GM19455 (cell line): ENCODE measurements around the gene ECI2.

Experiments
- ATAC-seq: cut with Tn5 transposase; IDR thresholded peaks from one replicate; pipeline ENCODE4 v1.9.1; 2021; ENCODE audit not compliant: unreplicated experiment

Gene ECI2

DNA sequence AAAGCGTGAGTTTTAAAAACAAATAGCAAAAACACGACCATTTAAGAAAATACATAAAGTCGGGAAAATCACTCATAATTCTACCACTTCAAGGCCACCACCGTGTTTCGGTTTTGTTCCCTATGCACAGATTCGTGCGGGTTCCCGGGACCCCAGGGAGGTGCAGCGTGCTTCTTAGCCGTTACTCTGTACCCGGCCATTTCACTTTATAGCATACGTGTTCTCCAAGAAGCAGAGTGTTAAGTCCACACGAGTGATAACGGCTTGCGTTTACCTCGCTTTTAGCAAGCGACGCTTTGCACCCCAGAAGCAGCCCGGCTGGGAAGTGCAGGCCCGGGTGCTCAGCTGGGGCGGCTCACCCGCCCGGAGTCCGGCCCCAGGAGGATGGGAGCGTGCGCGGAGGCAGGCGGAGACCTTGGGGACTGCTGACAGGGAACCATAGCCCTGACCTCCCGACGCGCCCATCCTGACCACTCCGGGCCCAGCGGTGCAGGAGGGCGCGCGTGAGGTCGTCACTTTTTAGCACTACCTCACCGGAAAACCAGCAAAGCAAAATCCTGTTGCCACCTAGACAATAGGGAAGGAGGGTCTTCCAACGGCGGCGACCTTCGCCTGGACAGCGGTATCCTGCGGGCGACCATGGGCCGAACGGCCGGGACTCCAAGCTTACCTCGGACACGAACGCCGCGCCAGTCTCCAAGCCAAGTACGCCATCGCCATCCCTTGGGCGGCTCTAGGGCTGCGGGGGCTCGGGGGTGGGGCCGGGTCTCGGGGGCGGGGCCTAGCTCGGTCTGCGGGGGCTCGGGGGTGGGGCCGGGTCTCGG is at the start of gene ECI2:
ECI2 (minus strand) TSS at position 735 of the 824 bp plus-strand sequence; CDS start at position 720, 15 bp downstream.
- peak; percentile 55 for ATAC-seq

DNA sequence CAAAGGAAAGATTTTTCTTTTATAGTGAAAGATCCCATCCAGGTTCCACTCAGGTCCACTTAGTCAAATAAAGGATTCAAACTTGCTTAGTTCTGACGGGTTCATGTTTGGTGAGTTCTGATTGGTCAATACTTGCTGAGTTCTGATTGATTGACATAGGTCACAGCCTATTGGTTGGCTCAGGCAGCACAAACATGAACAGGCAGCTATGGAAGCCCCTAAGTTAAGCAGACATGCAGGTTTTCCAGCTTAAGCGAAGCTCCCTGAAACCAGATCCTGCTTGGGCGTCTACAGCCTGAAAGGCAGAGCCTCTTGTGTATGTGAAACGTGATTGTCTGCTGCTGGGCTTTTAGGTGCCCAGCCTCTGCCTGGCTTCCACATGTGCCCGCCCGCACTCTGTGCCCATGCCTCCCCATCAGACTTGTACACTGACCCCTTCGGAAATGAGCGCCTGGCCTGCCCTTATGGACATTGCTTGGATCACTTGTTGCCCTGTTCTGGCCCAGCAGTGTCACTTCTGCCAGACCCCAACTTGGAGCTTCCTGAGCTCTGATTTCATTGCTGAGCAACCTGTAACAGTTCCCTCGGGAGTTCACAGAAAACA is 45.4 kb upstream of the ECI2 start:
- no peak for ATAC-seq

- ATAC-seq, result no peak
Measured at GRCh38 chr6:4179960-4180651, 44.7 kb upstream of the ECI2 start.

DNA sequence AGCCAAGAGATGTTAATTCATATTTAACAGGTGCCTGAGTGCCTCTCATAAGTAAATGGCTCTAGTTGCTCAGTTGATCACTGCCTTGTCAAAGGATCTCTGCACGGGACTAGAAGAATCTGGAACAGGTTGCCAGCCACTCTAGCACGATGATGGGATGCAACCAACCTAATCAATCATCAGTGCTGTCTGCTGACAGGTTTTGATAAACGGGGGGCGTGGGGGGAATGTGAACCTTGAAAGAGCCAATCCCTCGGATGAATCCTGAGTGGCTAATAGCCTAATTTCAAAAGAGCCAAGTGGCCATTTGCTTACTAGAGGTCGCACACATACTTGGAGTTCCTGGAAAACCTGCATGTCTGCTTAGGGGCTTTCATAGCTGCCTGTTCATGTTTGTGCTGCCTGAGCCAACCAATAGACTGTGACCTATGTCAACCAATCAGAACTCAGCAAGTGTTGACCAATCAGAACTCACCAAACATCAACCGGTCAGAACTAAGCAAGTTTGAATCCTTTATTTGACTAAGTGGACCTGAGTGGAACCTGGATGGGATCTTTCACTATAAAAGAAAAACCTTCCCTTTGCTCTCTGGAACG is 43.5 kb upstream of the ECI2 start:
- ATAC-seq, result no peak

DNA sequence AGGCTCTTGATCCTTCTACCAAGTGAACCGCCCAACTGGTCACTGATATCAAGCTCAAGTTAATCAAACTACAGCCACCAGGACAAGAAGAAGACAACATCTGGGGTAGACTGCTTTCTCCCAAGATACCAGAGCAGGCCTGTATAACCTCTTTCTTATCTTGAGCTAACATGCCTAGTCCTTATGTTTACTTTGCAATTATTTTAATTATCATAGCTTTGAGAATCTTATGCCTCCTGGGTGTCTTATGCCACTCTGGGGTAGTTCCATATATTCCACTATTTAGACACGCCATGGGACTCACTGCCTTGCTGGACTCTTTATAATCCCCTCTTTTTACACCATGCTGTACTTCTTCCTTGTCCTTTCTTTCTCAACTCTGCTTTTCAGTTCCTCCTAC is 41.5 kb upstream of the ECI2 start:
- no peak for ATAC-seq

DNA sequence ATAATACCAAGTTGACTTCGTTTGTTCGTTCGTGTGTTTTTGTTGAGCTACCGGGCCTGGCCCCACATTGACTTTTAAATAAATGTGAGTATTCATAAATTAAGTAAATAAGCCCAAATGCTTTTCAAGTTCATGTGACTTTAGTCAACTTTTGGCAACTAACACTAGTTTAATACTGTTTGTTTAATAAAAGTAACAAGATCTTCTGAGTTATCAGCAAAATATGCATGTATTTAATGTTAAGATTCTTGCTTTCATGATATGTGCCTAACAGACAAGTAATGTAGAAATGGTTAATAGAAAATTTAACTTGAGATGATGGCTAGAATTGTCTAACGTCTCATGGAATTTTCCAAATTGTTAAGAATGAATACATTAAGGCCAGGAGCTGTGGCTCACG is 38.7 kb upstream of the ECI2 start:
- no peak for ATAC-seq

DNA sequence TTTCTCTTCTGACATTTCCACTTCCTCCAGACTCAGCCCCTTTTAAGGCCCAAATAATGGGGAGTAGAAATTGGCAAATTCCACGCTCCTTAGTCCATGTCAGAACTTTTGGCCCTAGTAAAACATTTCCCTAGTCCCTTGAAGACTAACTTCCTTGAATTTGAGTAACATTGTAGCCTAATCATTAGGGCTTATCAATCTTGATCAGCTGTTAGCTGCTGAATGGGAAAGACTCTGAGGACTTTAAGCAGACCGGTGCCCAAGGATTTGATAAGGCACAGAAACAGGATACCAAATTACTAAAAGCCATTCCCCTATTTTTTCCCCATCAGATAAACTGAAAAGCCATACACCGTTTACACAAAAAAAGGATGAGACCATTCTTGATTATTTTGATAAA is 37.0 kb upstream of the ECI2 start:
- no peak for ATAC-seq

DNA sequence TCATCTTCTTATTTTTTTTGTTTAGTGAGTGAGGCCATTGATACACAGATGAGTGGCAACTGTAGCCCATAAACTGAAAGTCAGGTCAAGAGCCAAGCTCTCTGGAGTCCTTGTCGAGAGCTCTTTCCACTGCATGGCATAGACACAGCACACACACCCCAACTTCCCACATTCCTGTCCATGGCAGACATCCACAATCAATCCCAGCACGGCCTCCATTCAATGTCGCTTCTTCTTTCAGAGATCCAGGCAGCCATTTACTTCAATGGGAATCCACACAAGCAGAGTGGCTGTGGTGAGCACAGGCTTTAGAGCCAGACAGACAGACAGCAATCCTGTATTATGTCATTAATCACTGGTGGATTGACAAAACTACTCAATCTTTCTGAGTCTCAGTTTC is 34.9 kb upstream of the ECI2 start:
- ATAC-seq, result no peak

GRCh38 chr6:4169028-4169789 is 33.8 kb upstream of the ECI2 start:
- no peak for ATAC-seq

GRCh38 chr6:4167833-4168232 is 32.5 kb upstream of the ECI2 start:
- no peak for ATAC-seq

- ATAC-seq, result no peak
Measured at GRCh38 chr6:4167123-4167522, 31.7 kb upstream of the ECI2 start.

- ATAC-seq, result no peak
Measured at GRCh38 chr6:4164456-4164855, 29.1 kb upstream of the ECI2 start.

DNA sequence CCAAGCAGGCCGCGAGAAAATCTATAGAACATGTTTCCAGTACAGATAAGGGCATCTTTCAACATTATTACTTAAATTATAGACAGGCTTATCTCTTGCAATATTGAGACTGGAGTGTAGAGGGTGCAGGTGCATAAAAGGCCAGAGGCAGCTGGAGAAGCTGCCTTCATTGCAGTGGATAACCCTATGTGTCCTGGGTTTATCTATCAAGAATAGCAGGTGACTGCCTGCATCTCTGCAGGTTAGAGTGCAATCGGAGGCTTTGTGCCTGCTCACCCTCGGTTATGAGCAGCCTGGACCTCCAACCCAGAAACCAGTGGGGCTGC is 28.7 kb upstream of the ECI2 start:
- ATAC-seq, result no peak

DNA sequence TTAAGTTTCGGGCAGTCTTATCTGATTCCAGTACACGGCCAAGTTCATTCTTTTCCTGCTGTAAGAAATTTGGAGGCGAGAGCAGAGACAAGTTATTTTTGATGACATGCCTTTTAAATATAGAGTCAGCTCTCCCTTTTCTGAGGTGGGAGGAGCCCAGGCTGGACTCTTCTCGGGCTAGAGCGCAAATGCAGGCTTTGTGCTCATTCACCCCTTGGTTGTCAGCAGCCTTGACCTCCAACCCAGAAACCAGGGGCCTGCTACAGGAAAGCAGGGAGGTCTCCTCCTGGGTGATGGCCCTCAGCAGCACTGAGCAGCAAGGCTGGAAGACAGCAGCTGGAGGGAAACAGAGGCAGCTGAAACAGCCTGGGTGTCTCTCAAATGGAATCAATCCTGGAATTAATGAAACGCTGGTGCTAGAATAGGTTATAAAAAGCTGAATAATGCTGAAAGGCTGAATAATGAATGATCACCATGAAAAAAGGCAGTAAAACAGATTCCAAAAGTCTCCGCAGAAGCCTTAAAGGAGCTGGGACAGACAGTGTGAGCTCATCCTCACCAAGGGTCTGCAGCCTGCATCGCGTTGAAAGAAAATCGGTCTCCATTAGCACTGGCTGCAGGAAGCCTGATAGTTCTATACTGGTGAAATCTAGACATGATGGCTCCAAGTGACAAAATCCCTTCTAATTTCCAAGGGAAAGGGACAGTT is 28.2 kb upstream of the ECI2 start:
- no peak for ATAC-seq

DNA sequence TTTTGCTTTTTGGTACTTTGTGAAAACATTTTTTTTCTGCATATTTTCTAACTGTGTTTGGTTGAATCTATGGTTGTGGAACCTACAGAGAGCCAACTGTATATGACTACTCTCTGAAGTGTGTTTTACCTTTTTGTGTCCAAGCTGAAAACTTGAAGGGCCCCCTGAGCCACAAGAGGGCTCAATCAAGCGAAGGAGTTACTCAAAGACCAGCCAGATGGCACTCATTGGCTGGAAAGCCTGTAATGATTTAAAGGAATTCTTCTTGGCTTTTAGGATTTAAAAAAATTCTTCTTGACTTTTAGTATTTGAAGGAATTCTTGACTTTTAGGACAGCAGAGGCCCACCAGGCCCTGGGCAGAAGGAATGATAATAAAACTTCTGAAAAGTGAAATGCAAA is 27.0 kb upstream of the ECI2 start:
- no peak for ATAC-seq

DNA sequence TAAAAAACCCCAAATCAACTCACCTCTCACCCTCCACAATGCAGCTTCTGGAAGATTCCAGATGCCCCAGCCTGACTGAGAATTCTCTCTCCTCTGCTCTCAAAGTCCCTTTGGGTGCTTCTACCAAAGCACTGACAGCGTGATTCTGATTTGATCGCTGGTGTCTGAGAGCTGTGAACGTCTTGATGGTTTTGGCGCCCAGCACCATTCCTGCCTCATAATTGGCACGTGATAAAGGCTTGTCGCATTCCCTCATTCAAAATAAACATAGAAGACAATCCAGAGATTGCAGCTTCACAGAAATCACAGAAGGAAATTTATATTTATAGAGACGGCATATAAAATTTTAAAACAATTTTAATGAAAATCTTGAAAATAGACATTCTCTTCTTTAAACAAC is 24.1 kb upstream of the ECI2 start:
- ATAC-seq, result no peak

DNA sequence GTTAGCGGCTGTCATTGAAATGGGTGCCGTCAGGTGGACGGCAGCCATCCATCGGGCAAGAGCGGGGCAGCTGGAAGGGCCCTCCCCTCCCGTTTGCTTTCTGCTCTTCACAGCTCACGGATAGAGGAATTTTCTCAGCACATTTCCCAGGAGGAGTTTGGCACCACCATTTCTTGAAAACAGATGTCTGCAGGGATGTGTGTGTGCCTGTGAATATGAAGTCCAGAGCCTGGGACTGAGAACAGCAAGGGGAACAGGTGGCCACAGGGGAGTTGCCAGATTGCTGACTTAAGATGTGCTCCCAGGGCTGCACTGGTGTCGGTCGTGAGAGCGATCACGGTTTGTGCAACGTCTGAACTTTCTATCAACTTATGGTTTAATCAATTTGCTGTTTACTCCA is 22.1 kb upstream of the ECI2 start:
- no peak for ATAC-seq

GRCh38 chr6:4155848-4156466 is 20.6 kb upstream of the ECI2 start:
- ATAC-seq, result peak; percentile 77

- ATAC-seq, result no peak
Measured at GRCh38 chr6:4153514-4153985, 18.2 kb upstream of the ECI2 start.

DNA sequence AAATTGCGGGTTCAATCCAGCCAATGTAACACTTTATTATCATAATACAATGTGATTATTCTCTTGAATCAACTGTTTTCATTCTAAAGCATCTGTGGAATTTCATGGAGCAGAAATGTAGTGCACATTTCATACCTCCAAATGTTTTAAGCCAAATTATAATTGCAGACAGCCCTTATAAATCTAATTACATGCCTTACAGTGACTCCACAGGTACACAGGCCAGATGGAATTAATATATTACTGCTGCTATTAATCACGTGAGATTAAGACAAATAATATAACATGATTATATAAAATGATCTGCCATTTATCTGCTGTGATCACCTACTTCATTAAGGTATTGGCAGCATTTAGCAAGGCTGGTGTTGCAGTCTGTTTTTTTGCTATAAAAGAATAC is 9.7 kb upstream of the ECI2 start:
- ATAC-seq, result no peak
